Mesodermal cell (in vitro differentiated cells): ENCODE results near the gene MAD1L1.

ENCODE experiments used
- H3K27ac ChIP-seq: 2 replicates; pipeline ENCODE4 v1.7.0; 2013; ENCODE audit warnings: mild to moderate bottlenecking, low read depth, low read length, moderate library complexity; ENCODE audit not compliant: severe bottlenecking
- H3K36me3 ChIP-seq: 2 replicates; pipeline ENCODE4 v1.7.1; 2013; ENCODE audit warnings: mild to moderate bottlenecking, low read length, moderate library complexity; ENCODE audit not compliant: control insufficient read depth, insufficient read depth
- H3K4me1 ChIP-seq: one replicate; pipeline ENCODE4 v1.7.1; 2013; ENCODE audit warnings: mild to moderate bottlenecking, low read length; ENCODE audit not compliant: insufficient read depth, control insufficient read depth, poor library complexity, severe bottlenecking
- H3K4me3 ChIP-seq: 2 replicates; pipeline ENCODE4 v1.7.0; 2013; ENCODE audit warnings: low read length, control low read depth, mild to moderate bottlenecking; ENCODE audit not compliant: insufficient read depth, poor library complexity, severe bottlenecking; ENCODE audit errors: extremely low read depth
- H3K9me3 ChIP-seq: 2 replicates; pipeline ENCODE4 v1.7.1; 2013; ENCODE audit warnings: mild to moderate bottlenecking, low read length, moderate library complexity; ENCODE audit not compliant: control insufficient read depth
- WGBS, 2 experiments: methylation state at CpG; one replicate each; pipeline ENCODE4 v1.1.5; 2013; ENCODE audit warnings: missing lambda C conversion rate in 2 of 2; ENCODE audit not compliant: insufficient coverage in 2 of 2; 5-methylcytosine and 5-hydroxymethylcytosine counted together

The MAD1L1 gene

DNA sequence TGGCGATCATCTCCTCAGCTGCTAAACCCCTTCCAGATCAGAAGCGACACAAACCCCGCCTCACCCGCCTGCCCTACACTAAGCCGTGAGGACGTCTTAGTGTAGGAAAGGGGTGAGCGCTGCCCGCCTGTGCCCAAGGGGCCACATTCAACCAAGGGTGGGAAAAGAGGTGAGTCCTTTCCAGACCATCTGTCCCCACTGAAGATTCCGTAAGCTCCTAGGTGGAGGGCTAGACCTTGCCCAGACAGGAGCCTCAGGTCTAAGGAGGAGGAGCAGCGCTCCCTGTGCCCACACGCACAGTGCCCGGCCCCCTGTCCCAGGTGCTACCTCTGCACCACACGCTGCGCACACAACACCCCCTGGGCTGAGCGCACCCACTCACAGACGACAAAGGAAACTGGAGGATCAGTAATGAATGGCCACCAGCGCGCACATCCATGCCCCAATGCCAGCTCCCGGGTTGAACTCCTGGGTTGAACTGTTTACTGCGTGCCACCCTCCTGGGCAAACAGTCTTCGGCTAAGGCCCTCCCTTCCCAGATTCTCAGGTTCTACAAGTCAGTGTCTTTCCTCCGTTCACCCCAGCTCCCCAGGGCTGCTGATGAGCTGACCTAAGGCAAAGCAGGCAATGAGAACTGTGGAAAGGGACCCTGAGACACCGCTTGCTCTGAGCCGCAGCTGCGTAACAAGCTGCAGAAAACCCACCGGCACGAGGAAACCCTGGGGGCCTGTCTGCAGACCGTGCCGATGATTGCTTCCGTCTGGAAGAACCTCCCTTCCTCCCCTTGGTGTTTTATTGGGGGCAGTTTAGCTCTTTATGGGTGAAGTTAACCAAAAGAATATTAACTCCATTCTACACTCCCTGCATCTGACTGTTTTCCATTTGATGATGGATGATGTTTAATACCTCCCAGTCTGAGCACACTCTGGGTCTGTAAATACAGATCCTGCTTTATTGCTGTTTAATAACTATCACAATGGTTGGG, 185.9 kb downstream of the MAD1L1 start:
- WGBS, 2 experiments, result 94 to 97% methylated on average over 17 to 28 of the region's 30 CpGs
- Histone ChIP-seq H3K9me3 (peaks cover 6% of the 10 kb centered on the region), H3K36me3 (peaks cover 29% of the 10 kb centered on the region), H3K4me1 (no peaks in the 10 kb centered on the region), H3K27ac (no peak overlapping the region), H3K4me3 (no peak overlapping the region)

- WGBS, 2 experiments, result 90 to 93% methylated on average over 16 to 23 of the region's 25 CpGs
- Histone ChIP-seq H3K36me3 (peaks cover 33% of the 10 kb centered on the region), H3K4me1 (no peaks in the 10 kb centered on the region), H3K4me3 (no peak overlapping the region), H3K27ac (no peak overlapping the region), H3K9me3 (peaks cover 6% of the 10 kb centered on the region)
These were observed 187.0 kb downstream of the MAD1L1 start for GRCh38 chr7:2045559-2046405.

- no peak overlapping the region for H3K4me3 ChIP-seq
- WGBS, 2 experiments, result 93 to 97% methylated on average over 16 to 21 of the region's 21 CpGs
- no peak overlapping the region for H3K27ac ChIP-seq
- peaks cover 38% of the 10 kb centered on the region for H3K36me3 ChIP-seq
- H3K9me3 ChIP-seq, result peaks cover 6% of the 10 kb centered on the region
- no peaks in the 10 kb centered on the region for H3K4me1 ChIP-seq
These were observed 187.8 kb downstream of the MAD1L1 start for GRCh38 chr7:2044883-2045471.

- peaks cover 44% of the 10 kb centered on the region for H3K36me3 ChIP-seq
- peaks cover 6% of the 10 kb centered on the region for H3K9me3 ChIP-seq
- H3K27ac ChIP-seq, result no peak overlapping the region
- H3K4me3 ChIP-seq, result no peak overlapping the region
- H3K4me1 ChIP-seq, result no peaks in the 10 kb centered on the region
- 96 to 97% methylated on average over 19 to 21 of the region's 21 CpGs for WGBS, 2 experiments
These were observed 188.3 kb downstream of the MAD1L1 start for GRCh38 chr7:2044311-2044882.

- peaks cover 6% of the 10 kb centered on the region for H3K9me3 ChIP-seq
- WGBS, 2 experiments, result 93 to 94% methylated on average over 31 to 32 of the region's 32 CpGs
- H3K27ac ChIP-seq, result no peak overlapping the region
- peaks cover 49% of the 10 kb centered on the region for H3K36me3 ChIP-seq
- no peak overlapping the region for H3K4me3 ChIP-seq
- H3K4me1 ChIP-seq, result no peaks in the 10 kb centered on the region
These were observed 189.3 kb downstream of the MAD1L1 start for GRCh38 chr7:2043316-2044039.

DNA sequence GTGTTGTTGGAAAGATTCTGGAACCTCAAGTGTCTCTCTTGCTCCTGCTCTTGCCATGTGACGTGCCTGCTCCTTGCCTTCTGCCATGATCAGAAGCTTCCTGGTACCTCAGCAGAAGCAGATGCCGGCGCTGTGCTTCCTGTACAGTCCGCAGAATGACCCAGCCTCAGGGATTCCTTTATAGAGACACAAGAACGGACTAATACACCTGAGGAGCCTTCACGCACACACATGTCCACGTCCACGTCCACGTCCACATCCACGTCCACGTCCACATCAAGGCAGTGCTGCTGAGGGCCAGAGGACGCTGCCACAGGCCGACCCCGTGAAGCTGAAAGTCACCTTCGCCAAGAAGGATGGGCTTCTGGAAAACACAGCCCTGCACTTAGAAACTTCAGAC, 190.1 kb downstream of the MAD1L1 start:
- peaks cover 49% of the 10 kb centered on the region for H3K36me3 ChIP-seq
- 90 to 92% methylated on average over 15 of the region's 15 CpGs for WGBS, 2 experiments

DNA sequence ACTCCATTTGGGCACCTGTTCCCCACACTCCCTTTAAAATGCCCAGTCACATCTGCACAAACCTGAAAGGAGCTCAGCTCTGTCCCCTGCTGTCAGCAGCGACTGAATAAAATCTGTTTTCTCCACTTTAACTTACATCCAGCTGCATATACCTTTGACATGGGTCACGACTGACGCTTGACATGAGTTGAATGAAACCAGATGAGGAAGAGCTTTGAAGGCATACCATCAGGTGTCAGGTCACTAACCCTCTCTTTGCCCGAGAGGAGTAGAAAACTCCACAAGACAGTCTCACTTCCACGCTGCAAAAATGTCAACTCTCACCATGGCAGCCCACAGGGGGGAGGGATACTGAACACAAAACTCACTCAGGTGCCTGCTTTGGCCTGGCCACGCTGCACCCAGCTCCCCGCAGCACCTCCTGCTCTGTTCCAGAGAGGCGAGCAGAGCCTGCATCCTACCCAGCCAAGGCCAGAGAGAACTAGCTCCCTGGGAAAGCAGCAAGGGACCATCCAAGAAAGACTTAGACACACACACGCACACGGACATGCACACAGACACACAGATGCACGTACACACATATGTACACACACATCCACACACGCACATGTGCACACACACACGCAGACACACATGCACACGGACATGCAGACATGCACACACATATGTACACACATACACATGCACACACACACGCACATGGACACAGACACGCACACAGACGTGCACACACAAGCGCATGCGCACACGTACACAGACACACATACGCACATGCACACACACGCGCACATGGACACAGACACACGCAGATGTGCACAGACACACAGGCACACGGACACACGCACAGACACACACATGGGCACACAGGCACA, 191.0 kb downstream of the MAD1L1 start:
- H3K4me1 ChIP-seq, result no peaks in the 10 kb centered on the region
- peaks cover 49% of the 10 kb centered on the region for H3K36me3 ChIP-seq
- H3K4me3 ChIP-seq, result no peak overlapping the region
- H3K27ac ChIP-seq, result no peak overlapping the region
- WGBS, 2 experiments, result 90 to 93% methylated on average over 24 to 26 of the region's 26 CpGs
- H3K9me3 ChIP-seq, result peaks cover 6% of the 10 kb centered on the region

More for the DNA sequence above, 190.1 kb downstream of the MAD1L1 start:
- Histone ChIP-seq H3K4me3 (no peak overlapping the region), H3K27ac (no peak overlapping the region), H3K4me1 (no peaks in the 10 kb centered on the region), H3K9me3 (peaks cover 6% of the 10 kb centered on the region)

DNA sequence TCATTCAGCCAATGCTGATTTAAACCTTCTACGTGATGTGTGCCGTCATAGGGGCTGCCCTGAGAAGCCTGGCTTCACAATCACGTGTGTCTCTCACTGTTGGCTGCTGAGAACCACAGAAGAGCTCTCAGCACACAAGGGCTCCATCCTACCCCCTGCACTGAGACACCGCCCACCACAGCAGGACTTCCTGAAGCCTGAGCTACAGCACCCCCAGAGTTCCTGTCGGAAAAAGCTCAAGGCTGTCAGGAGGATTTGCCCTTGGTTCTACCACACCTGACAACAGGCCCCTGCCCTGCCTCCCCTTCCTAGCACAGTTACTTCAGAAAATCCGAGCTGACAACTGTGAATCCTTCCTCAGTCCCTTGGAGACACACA, 191.9 kb downstream of the MAD1L1 start:
- Histone ChIP-seq H3K9me3 (peaks cover 6% of the 10 kb centered on the region), H3K27ac (no peak overlapping the region), H3K4me1 (no peaks in the 10 kb centered on the region), H3K36me3 (peaks cover 49% of the 10 kb centered on the region), H3K4me3 (no peak overlapping the region)
- 56 to 63% methylated on average over 6 of the region's 6 CpGs for WGBS, 2 experiments

DNA sequence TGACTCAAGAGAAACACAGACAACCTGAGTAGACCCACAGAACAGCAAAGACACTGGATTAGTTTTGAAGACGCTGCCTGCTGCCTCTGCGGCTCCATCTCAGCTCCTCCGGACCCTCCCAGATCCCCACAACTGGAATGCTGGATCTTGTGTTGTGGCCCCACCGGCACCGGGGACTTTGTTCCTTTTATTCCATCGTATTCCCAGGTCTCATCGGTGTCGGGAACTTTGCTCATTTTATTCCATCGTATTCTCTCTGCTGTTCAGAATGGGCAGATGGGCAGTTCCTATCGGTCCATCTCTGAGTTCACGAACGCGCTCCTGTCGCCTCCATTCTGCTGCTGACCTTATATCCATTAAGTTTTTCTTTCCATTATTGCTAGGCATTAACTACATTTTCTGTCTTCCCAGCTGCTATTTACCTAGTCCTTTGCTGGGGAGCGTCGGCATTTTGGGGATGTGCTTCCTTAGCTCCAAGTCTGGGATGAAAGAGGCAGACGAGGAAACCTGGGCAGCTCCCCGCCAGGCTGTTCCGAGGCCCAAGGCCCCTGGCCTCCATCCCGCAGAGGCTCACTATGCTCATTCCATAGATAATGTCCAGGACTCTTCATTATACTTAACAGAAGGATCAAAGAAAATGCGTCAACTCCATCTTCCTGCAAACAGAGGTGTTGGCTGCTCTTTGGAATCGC, 192.4 kb downstream of the MAD1L1 start:
- no peak overlapping the region for H3K27ac ChIP-seq
- WGBS, 2 experiments, result 94 to 95% methylated on average over 22 of the region's 22 CpGs
- no peak overlapping the region for H3K4me3 ChIP-seq
- H3K36me3 ChIP-seq, result peaks cover 49% of the 10 kb centered on the region
- peaks cover 6% of the 10 kb centered on the region for H3K9me3 ChIP-seq
- no peaks in the 10 kb centered on the region for H3K4me1 ChIP-seq
